ENCODE measurements around the gene FBXO42.

FBXO42 gene

DNA sequence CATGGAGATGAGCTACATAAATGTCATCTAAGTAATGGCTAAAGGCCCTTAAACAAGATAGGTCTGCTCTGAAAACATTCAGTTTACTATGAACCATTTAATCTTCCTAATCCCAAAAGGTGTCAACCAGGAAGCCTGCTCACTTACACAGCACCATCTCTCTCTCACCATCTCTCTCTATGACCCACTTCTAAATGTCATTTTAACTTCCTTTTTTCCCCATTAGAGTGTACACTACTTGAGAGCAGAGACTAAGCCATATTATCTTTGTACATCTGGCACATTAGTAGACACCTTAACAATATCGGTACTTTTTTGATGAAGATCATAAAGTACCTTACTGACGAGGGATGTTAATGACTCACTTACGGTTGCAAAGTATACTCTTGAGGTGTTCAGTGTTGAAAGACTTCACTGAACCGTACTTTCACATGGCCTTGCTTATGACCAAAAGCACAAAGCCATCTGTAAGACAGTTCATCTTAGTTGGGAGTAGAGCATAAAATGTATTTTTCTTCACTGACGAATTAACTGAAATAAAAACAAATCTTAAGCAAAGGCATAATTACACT is 25.4 kb downstream of the FBXO42 start:
- Histone ChIP-seq H3K36me3 (ENCODE audit: control insufficient read depth, insufficient read depth, low read length) (no peaks in the 10 kb centered on the region), H3K4me1 (ENCODE audit: control insufficient read depth, low read depth, low read length) (no peaks in the 10 kb centered on the region), H2BK15ac (replicated peaks; ENCODE audit: low read depth) (no peak overlapping the region), H2BK120ac (ENCODE audit: low read depth, low read length) (no peak overlapping the region), H3K79me1 (ENCODE audit: low read length) (peaks cover 4% of the 10 kb centered on the region), H2AK5ac (ENCODE audit: low read length) (no peak overlapping the region), H3K27ac (ENCODE audit: low read depth, low read length) (no peak overlapping the region), H3K4me3 (ENCODE audit: low read length) (no peak overlapping the region), H3K4ac (ENCODE audit: low read depth, low read length) (no peak overlapping the region), H3K79me2 (ENCODE audit: control insufficient read depth, insufficient read depth, low read length) (no peaks in the 10 kb centered on the region), H4K8ac (ENCODE audit: low read depth, low read length) (no peak overlapping the region), H3K56ac (ENCODE audit: low read length) (no peak overlapping the region), H3K9ac (ENCODE audit: low read length) (no peak overlapping the region), H3K23ac (ENCODE audit: low read length) (no peak overlapping the region), H2BK5ac (ENCODE audit: low read length) (no peak overlapping the region), H4K5ac (ENCODE audit: low read length) (no peak overlapping the region), H3K27me3 (ENCODE audit: insufficient read depth, low read length, poor library complexity) (no peaks in the 10 kb centered on the region), H3K18ac (ENCODE audit: low read length) (no peak overlapping the region), H3K4me2 (ENCODE audit: low read length) (no peak overlapping the region)
- no peak for DNase-seq
- no CpG with 5 or more reads among the region's 5 CpGs for WGBS (ENCODE audit: extremely low coverage, insufficient coverage, low lambda C conversion rate)

DNA sequence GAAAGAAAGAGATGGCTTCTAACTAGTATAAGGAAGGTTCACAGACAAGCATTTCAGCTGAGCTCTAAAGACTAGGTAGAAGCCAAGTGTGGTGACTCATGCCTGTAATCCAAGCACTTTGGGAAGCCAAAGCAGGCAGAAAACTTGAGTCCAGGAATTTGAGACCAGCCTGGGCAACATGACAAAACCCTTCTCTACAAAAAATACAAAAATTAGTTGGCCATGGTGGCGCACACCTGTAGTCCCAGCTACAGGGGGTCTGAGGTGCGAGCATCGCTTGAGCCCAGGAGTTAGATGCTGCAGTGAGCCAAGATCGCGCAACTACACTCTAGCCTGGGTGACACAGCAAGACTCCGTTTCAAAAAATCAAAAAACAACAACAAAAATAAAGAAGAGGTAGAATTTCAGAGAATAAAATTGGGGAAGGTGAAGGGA is 27.8 kb downstream of the FBXO42 start:
- Histone ChIP-seq H3K4me1 (ENCODE audit: control insufficient read depth, low read depth, low read length) (no peaks in the 10 kb centered on the region), H2AK5ac (ENCODE audit: low read length) (no peak overlapping the region), H4K8ac (ENCODE audit: low read depth, low read length) (no peak overlapping the region), H3K27me3 (ENCODE audit: insufficient read depth, low read length, poor library complexity) (no peaks in the 10 kb centered on the region), H2BK5ac (ENCODE audit: low read length) (no peak overlapping the region), H3K4me2 (ENCODE audit: low read length) (no peak overlapping the region), H2BK15ac (replicated peaks; ENCODE audit: low read depth) (no peak overlapping the region), H3K9ac (ENCODE audit: low read length) (no peak overlapping the region), H3K27ac (ENCODE audit: low read depth, low read length) (no peak overlapping the region), H3K56ac (ENCODE audit: low read length) (no peak overlapping the region), H3K4ac (ENCODE audit: low read depth, low read length) (no peak overlapping the region), H4K5ac (ENCODE audit: low read length) (no peak overlapping the region), H3K18ac (ENCODE audit: low read length) (no peak overlapping the region), H2BK120ac (ENCODE audit: low read depth, low read length) (no peak overlapping the region), H3K36me3 (ENCODE audit: control insufficient read depth, insufficient read depth, low read length) (no peaks in the 10 kb centered on the region), H3K23ac (ENCODE audit: low read length) (no peak overlapping the region), H3K4me3 (ENCODE audit: low read length) (no peak overlapping the region), H3K79me2 (ENCODE audit: control insufficient read depth, insufficient read depth, low read length) (no peaks in the 10 kb centered on the region), H3K79me1 (ENCODE audit: low read length) (peaks cover 6% of the 10 kb centered on the region)
- peak; percentile 48 for DNase-seq
- no CpG with 5 or more reads among the region's 6 CpGs for WGBS (ENCODE audit: extremely low coverage, insufficient coverage, low lambda C conversion rate)

DNA sequence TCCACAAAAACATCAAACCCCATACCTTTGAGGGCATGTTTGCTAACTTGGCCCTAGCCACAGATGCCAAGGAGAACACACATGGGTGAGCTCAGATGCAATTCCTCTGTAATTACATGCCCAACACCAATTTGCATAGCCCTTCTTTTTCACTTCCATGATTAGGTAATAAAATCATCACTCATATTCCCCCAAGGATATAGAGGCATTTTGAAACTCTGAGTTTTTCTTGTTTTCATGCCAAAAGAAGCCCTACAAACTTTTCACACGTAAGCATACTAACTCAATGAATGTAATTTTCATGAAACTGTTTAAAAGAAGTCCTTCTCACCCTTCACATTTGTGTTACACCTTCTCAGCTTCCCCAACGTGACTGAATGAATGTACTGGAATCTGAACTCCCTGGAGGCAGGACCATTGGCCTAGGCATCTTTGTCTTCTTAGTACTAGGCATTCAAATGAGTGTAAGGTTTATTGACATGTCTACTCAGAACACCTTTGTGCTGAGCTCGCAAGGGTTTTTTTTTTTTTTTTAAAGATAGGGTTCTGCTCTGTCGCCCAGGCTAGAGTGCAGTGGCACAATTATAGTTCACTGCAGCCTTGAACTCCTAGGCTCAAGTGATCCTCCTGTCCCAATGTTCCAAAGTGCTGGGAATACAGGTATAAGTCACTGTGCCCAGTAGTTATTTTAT is 31.0 kb downstream of the FBXO42 start:
- Histone ChIP-seq H3K23ac (ENCODE audit: low read length) (no peak overlapping the region), H3K4me1 (ENCODE audit: control insufficient read depth, low read depth, low read length) (no peaks in the 10 kb centered on the region), H3K27me3 (ENCODE audit: insufficient read depth, low read length, poor library complexity) (no peaks in the 10 kb centered on the region), H4K8ac (ENCODE audit: low read depth, low read length) (no peak overlapping the region), H4K5ac (ENCODE audit: low read length) (no peak overlapping the region), H3K56ac (ENCODE audit: low read length) (no peak overlapping the region), H3K79me2 (ENCODE audit: control insufficient read depth, insufficient read depth, low read length) (peaks cover 2% of the 10 kb centered on the region), H2AK5ac (ENCODE audit: low read length) (no peak overlapping the region), H3K4ac (ENCODE audit: low read depth, low read length) (no peak overlapping the region), H3K4me2 (ENCODE audit: low read length) (no peak overlapping the region), H3K18ac (ENCODE audit: low read length) (no peak overlapping the region), H3K4me3 (ENCODE audit: low read length) (no peak overlapping the region), H3K27ac (ENCODE audit: low read depth, low read length) (no peak overlapping the region), H2BK120ac (ENCODE audit: low read depth, low read length) (no peak overlapping the region), H3K9ac (ENCODE audit: low read length) (no peak overlapping the region), H3K36me3 (ENCODE audit: control insufficient read depth, insufficient read depth, low read length) (no peaks in the 10 kb centered on the region), H2BK5ac (ENCODE audit: low read length) (no peak overlapping the region), H2BK15ac (replicated peaks; ENCODE audit: low read depth) (no peak overlapping the region), H3K79me1 (ENCODE audit: low read length) (peaks cover 4% of the 10 kb centered on the region)
- no peak for DNase-seq
- WGBS (ENCODE audit: extremely low coverage, insufficient coverage, low lambda C conversion rate), result no CpG with 5 or more reads among the region's 4 CpGs

DNA sequence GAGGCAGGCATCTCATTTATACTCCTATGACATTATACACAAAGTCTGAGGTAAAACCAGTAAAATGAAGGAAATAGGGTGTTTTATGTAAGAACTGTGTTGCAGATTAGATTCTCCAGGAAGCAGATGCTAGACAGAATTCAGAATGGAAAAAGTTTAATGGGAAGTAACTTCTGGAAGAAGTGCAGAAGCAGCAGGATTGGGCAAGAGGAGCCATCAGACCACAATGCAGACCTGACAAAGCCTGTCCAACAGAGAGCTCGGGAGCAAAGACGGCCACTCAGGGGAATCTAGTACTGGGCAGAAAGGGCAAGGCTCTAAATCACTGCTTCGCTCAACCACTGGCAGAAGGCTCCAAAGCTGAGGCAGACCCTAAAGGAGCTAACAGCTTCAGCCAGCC is 33.7 kb downstream of the FBXO42 start:
- Histone ChIP-seq H3K18ac (ENCODE audit: low read length) (peak overlapping the region; percentile 5), H3K79me1 (ENCODE audit: low read length) (peaks cover 4% of the 10 kb centered on the region), H3K9ac (ENCODE audit: low read length) (no peak overlapping the region)

DNA sequence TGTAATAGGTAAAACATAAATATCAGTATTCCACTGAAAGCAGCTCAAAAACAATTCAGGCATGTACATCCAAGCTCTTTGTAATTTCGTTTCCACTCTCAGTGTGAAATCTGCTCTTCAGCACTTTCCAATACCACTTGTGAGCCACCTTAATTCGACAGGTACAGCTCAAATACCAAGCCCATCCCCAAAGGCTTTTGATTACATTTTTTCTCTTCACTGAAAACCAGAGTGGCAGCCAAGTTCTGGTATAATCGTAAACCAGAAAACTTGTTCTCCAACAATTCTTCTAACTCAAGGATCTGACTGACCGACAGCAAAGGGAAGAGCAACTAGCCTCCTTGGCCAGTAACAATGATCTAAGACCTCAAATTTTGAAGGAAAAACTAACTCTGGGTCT is 36.8 kb downstream of the FBXO42 start:
- Histone ChIP-seq H4K5ac (ENCODE audit: low read length) (no peak overlapping the region), H2BK5ac (ENCODE audit: low read length) (no peak overlapping the region), H3K18ac (ENCODE audit: low read length) (no peak overlapping the region), H3K9ac (ENCODE audit: low read length) (no peak overlapping the region), H3K79me2 (ENCODE audit: control insufficient read depth, insufficient read depth, low read length) (peaks cover 2% of the 10 kb centered on the region), H3K27ac (ENCODE audit: low read depth, low read length) (no peak overlapping the region), H3K56ac (ENCODE audit: low read length) (no peak overlapping the region), H2AK5ac (ENCODE audit: low read length) (no peak overlapping the region), H3K4me1 (ENCODE audit: control insufficient read depth, low read depth, low read length) (no peaks in the 10 kb centered on the region), H3K79me1 (ENCODE audit: low read length) (peaks cover 2% of the 10 kb centered on the region), H4K8ac (ENCODE audit: low read depth, low read length) (no peak overlapping the region), H3K4me3 (ENCODE audit: low read length) (no peak overlapping the region), H3K36me3 (ENCODE audit: control insufficient read depth, insufficient read depth, low read length) (peaks cover 3% of the 10 kb centered on the region), H2BK15ac (replicated peaks; ENCODE audit: low read depth) (no peak overlapping the region), H3K23ac (ENCODE audit: low read length) (no peak overlapping the region), H2BK120ac (ENCODE audit: low read depth, low read length) (no peak overlapping the region), H3K27me3 (ENCODE audit: insufficient read depth, low read length, poor library complexity) (no peaks in the 10 kb centered on the region), H3K4ac (ENCODE audit: low read depth, low read length) (no peak overlapping the region), H3K4me2 (ENCODE audit: low read length) (no peak overlapping the region)
- DNase-seq, result no peak
- no CpG with 5 or more reads among the region's 4 CpGs for whole genome bisulfite sequencing (ENCODE audit: extremely low coverage, insufficient coverage, low lambda C conversion rate)

More for the DNA sequence above, 33.7 kb downstream of the FBXO42 start:
- Histone ChIP-seq H3K27me3 (ENCODE audit: insufficient read depth, low read length, poor library complexity) (no peaks in the 10 kb centered on the region), H3K79me2 (ENCODE audit: control insufficient read depth, insufficient read depth, low read length) (peaks cover 2% of the 10 kb centered on the region), H3K4ac (ENCODE audit: low read depth, low read length) (no peak overlapping the region), H4K8ac (ENCODE audit: low read depth, low read length) (no peak overlapping the region), H3K4me3 (ENCODE audit: low read length) (no peak overlapping the region), H3K36me3 (ENCODE audit: control insufficient read depth, insufficient read depth, low read length) (peaks cover 3% of the 10 kb centered on the region), H3K4me1 (ENCODE audit: control insufficient read depth, low read depth, low read length) (no peaks in the 10 kb centered on the region), H3K56ac (ENCODE audit: low read length) (no peak overlapping the region), H2BK120ac (ENCODE audit: low read depth, low read length) (no peak overlapping the region), H2BK15ac (replicated peaks; ENCODE audit: low read depth) (no peak overlapping the region), H4K5ac (ENCODE audit: low read length) (no peak overlapping the region), H3K27ac (ENCODE audit: low read depth, low read length) (no peak overlapping the region), H3K4me2 (ENCODE audit: low read length) (no peak overlapping the region), H3K23ac (ENCODE audit: low read length) (no peak overlapping the region), H2BK5ac (ENCODE audit: low read length) (no peak overlapping the region), H2AK5ac (ENCODE audit: low read length) (no peak overlapping the region)
- DNase-seq, result no peak
- no CpG with 5 or more reads among the region's 3 CpGs for WGBS (ENCODE audit: extremely low coverage, insufficient coverage, low lambda C conversion rate)

DNA sequence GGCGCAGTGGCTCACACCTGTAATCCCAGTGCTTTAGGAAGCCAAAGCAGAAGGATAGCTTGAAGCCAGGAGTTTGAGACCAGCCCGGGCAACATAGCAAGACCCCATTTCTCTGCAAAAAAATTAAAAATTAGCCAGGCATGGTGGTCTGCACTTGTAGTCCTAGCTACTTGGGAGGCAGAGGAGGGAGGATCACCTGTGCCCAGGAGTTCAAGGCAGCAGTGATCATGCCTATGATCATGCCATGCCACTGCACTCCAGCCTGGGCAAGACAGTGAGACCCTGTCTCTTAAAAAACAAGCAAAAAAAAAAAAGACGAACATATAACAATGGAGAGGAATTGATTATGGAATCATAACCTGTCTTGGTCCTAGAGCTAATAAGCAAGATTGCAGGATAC is 45.1 kb downstream of the FBXO42 start:
- no peak overlapping the region for H3K27ac ChIP-seq (ENCODE audit: low read depth, low read length)
- DNase-seq, result no peak
- no peak overlapping the region for H3K56ac ChIP-seq (ENCODE audit: low read length)
- no peaks in the 10 kb centered on the region for H3K27me3 ChIP-seq (ENCODE audit: insufficient read depth, low read length, poor library complexity)
- H3K4me3 ChIP-seq (ENCODE audit: low read length), result no peak overlapping the region
- H3K4me2 ChIP-seq (ENCODE audit: low read length), result no peak overlapping the region
- no CpG with 5 or more reads among the region's 3 CpGs for WGBS (ENCODE audit: extremely low coverage, insufficient coverage, low lambda C conversion rate)
- H2AK5ac ChIP-seq (ENCODE audit: low read length), result no peak overlapping the region
- H3K4me1 ChIP-seq (ENCODE audit: control insufficient read depth, low read depth, low read length), result no peaks in the 10 kb centered on the region
- H3K9ac ChIP-seq (ENCODE audit: low read length), result no peak overlapping the region
- H3K79me1 ChIP-seq (ENCODE audit: low read length), result no peaks in the 10 kb centered on the region
- H2BK120ac ChIP-seq (ENCODE audit: low read depth, low read length), result no peak overlapping the region
- H2BK5ac ChIP-seq (ENCODE audit: low read length), result no peak overlapping the region
- no peak overlapping the region for H3K23ac ChIP-seq (ENCODE audit: low read length)
- H3K79me2 ChIP-seq (ENCODE audit: control insufficient read depth, insufficient read depth, low read length), result no peaks in the 10 kb centered on the region
- no peak overlapping the region for H2BK15ac ChIP-seq (replicated peaks; ENCODE audit: low read depth)
- H4K5ac ChIP-seq (ENCODE audit: low read length), result no peak overlapping the region
- no peak overlapping the region for H4K8ac ChIP-seq (ENCODE audit: low read depth, low read length)
- H3K36me3 ChIP-seq (ENCODE audit: control insufficient read depth, insufficient read depth, low read length), result no peaks in the 10 kb centered on the region
- H3K4ac ChIP-seq (ENCODE audit: low read depth, low read length), result no peak overlapping the region
- no peak overlapping the region for H3K18ac ChIP-seq (ENCODE audit: low read length)

Data from mesendoderm (in vitro differentiated cells).